H9 (cell line): ENCODE measurements around the gene SESN2. TPM values are rescaled to one million over a fixed set of nuclear protein-coding genes. Genes with fewer than 3 reads are reported as not detected.

Experiments used
- DNase-seq: peaks from one replicate; pipeline ENCODE4 v3.0.0-alpha.2; 2017
- H2AFZ ChIP-seq: one replicate; pipeline ENCODE4 v1.6.1; 2013; ENCODE audit warnings: mild to moderate bottlenecking, low read length, control low read depth, moderate library complexity
- H2AK5ac ChIP-seq: 2 replicates; pipeline ENCODE4 v1.6.1; 2013; ENCODE audit warnings: low read length, control low read depth, mixed read lengths; ENCODE audit not compliant: insufficient read length
- H2BK120ac ChIP-seq: one replicate; pipeline ENCODE4 v1.6.1; 2013; ENCODE audit warnings: low read depth, mild to moderate bottlenecking, low read length, control low read depth, inconsistent platforms; ENCODE audit not compliant: poor library complexity, severe bottlenecking
- H2BK12ac ChIP-seq: 2 replicates; pipeline ENCODE4 v1.6.1; 2013; ENCODE audit warnings: low read length, control low read depth, mixed read lengths, low read depth; ENCODE audit not compliant: insufficient read length
- H2BK15ac ChIP-seq: 2 replicates; pipeline ENCODE4 v1.6.1; 2013; ENCODE audit warnings: low read depth, low read length, control low read depth
- H2BK20ac ChIP-seq: one replicate; pipeline ENCODE4 v1.6.1; 2013; ENCODE audit warnings: low read depth, mild to moderate bottlenecking, low read length, control low read depth, inconsistent platforms; ENCODE audit not compliant: poor library complexity, severe bottlenecking
- H2BK5ac ChIP-seq: 2 replicates; pipeline ENCODE4 v1.6.1; 2013; ENCODE audit warnings: low read length, control low read depth, mixed read lengths; ENCODE audit not compliant: insufficient read length
- H3K14ac ChIP-seq: 2 replicates; pipeline ENCODE4 v1.6.1; 2013; ENCODE audit warnings: low read length, control low read depth; ENCODE audit not compliant: insufficient read depth
- H3K18ac ChIP-seq: 2 replicates; pipeline ENCODE4 v1.6.1; 2013; ENCODE audit warnings: low read depth, mild to moderate bottlenecking, mixed read lengths, low read length, control low read depth; ENCODE audit not compliant: insufficient read length
- H3K23ac ChIP-seq: 2 replicates; pipeline ENCODE4 v1.6.1; 2013; ENCODE audit warnings: low read length, control low read depth, mixed read lengths, low read depth; ENCODE audit not compliant: insufficient read length
- H3K23me2 ChIP-seq: 2 replicates; pipeline ENCODE4 v1.6.1; 2013; ENCODE audit warnings: low read depth, mild to moderate bottlenecking, mixed read lengths, low read length, control low read depth; ENCODE audit not compliant: insufficient read length, poor library complexity, severe bottlenecking
- H3K27ac ChIP-seq: 2 replicates; pipeline ENCODE4 v1.5.1; 2013; ENCODE audit warnings: low read length, control low read depth, mixed read lengths, low read depth; ENCODE audit not compliant: insufficient read length
- H3K27me3 ChIP-seq: 2 replicates; pipeline ENCODE4 v1.6.1; 2013; ENCODE audit warnings: low read length, control low read depth, inconsistent platforms; ENCODE audit not compliant: insufficient read depth
- H3K4ac ChIP-seq: 2 replicates; pipeline ENCODE4 v1.6.1; 2013; ENCODE audit warnings: low read depth, mild to moderate bottlenecking, control low read depth, inconsistent platforms, low read length, moderate library complexity
- H3K4me1 ChIP-seq: 2 replicates; pipeline ENCODE4 v1.6.1; 2013; ENCODE audit warnings: low read length, control low read depth, inconsistent platforms; ENCODE audit not compliant: insufficient read depth
- H3K4me2 ChIP-seq: 2 replicates; pipeline ENCODE4 v1.6.1; 2013; ENCODE audit warnings: low read length, control low read depth, mixed read lengths; ENCODE audit not compliant: insufficient read length, insufficient read depth
- H3K56ac ChIP-seq: 2 replicates; pipeline ENCODE4 v1.6.1; 2013; ENCODE audit warnings: low read depth, mild to moderate bottlenecking, mixed read lengths, low read length, control low read depth; ENCODE audit not compliant: insufficient read length
- H3K79me1 ChIP-seq: 2 replicates; pipeline ENCODE4 v1.6.1; 2013; ENCODE audit warnings: low read depth, mild to moderate bottlenecking, moderate library complexity, low read length, control low read depth, inconsistent platforms; ENCODE audit not compliant: insufficient read depth, poor library complexity, severe bottlenecking
- H3K79me2 ChIP-seq: 2 replicates; pipeline ENCODE4 v1.6.1; 2013; ENCODE audit warnings: low read length, control low read depth, inconsistent platforms; ENCODE audit not compliant: insufficient read depth
- H3K9ac ChIP-seq: 2 replicates; pipeline ENCODE4 v1.6.1; 2013; ENCODE audit warnings: low read length, control low read depth, mixed read lengths; ENCODE audit not compliant: insufficient read length; ENCODE audit errors: extremely low read depth
- H3K9me3 ChIP-seq: one replicate; pipeline ENCODE4 v1.6.1; 2013; ENCODE audit warnings: low read depth, low read length, inconsistent platforms; ENCODE audit not compliant: control insufficient read depth
- H3T11ph ChIP-seq: one replicate; pipeline ENCODE4 v1.6.1; 2013; ENCODE audit warnings: mild to moderate bottlenecking, low read length, control low read depth, inconsistent platforms
- H4K20me1 ChIP-seq: one replicate; pipeline ENCODE4 v1.6.1; 2013; ENCODE audit not compliant: control insufficient read depth, insufficient read length, insufficient read depth
- H4K5ac ChIP-seq: 2 replicates; pipeline ENCODE4 v1.6.1; 2013; ENCODE audit warnings: low read depth, mild to moderate bottlenecking, mixed read lengths, low read length, control low read depth; ENCODE audit not compliant: insufficient read length
- H4K8ac ChIP-seq: replicated peaks from 2 replicates; pipeline ENCODE4 v1.6.1; 2013; ENCODE audit warnings: low read length, control low read depth, mixed read lengths, low read depth; ENCODE audit not compliant: insufficient read length
- H4K91ac ChIP-seq: 2 replicates; pipeline ENCODE4 v1.6.1; 2013; ENCODE audit warnings: low read depth, mild to moderate bottlenecking, moderate library complexity, mixed read lengths, low read length, control low read depth; ENCODE audit not compliant: insufficient read length
- H3K27ac Mint-ChIP-seq, 3 experiments: 2 replicates in 2 of 3; 3 replicates in 1 of 3; pipeline ENCODE4 v1.8.0; 2020 to 2021; ENCODE audit warnings: mixed read lengths in 3 of 3, mild to moderate bottlenecking in 1 of 3, moderate library complexity in 1 of 3
- H3K27me3 Mint-ChIP-seq: 2 replicates; pipeline ENCODE4 v1.8.0; 2021; ENCODE audit warnings: low read depth, mild to moderate bottlenecking, moderate library complexity, mixed read lengths
- H3K36me3 Mint-ChIP-seq, 3 experiments: 2 replicates in 2 of 3; 3 replicates in 1 of 3; pipeline ENCODE4 v1.8.0; 2020 to 2021; ENCODE audit warnings: low read depth in 3 of 3, mixed read lengths in 3 of 3; ENCODE audit not compliant: insufficient read depth in 1 of 3
- H3K4me1 Mint-ChIP-seq, 2 experiments: 2 replicates each; pipeline ENCODE4 v1.8.0; 2020; ENCODE audit warnings: mixed read lengths in 2 of 2
- H3K4me3 Mint-ChIP-seq, 2 experiments: 2 replicates in 1 of 2; 3 replicates in 1 of 2; pipeline ENCODE4 v1.8.0; 2020 to 2021; ENCODE audit warnings: mild to moderate bottlenecking in 2 of 2, mixed read lengths in 2 of 2, moderate library complexity in 1 of 2
- H3K9me3 Mint-ChIP-seq, 2 experiments: 2 replicates in 1 of 2; 3 replicates in 1 of 2; pipeline ENCODE4 v1.8.0; 2020; ENCODE audit warnings: mild to moderate bottlenecking in 2 of 2, mixed read lengths in 2 of 2, moderate library complexity in 1 of 2
- CTCF ChIP-seq: fragments of 200-600 bp; sonication (generic); conservative IDR thresholded peaks from 3 replicates; pipeline ENCODE4 v1.8.0; 2021; ENCODE audit warnings: antibody characterized with exemption, mild to moderate bottlenecking
- WGBS: extraction: QIAGEN DNeasy Blood & Tissue Kit; methylation state at CpG from one replicate; pipeline ENCODE4 v1.1.7; 2013; ENCODE audit warnings: missing lambda C conversion rate, low lambda C conversion rate, mixed read lengths; ENCODE audit not compliant: insufficient read length; ENCODE audit errors: extremely low coverage; 5-methylcytosine and 5-hydroxymethylcytosine counted together
- total RNA-seq: library from RNA; stranded (reverse); gene quantifications from 2 replicates; pipeline ENCODE4 v1.2.1, GENCODE V29; 2021

The SESN2 gene
- total RNA-seq, 1 experiment from 2014 or later, result 24.6 TPM

GRCh38 chr1:28286111-28286510 lies 26.8 kb downstream of the SESN2 start:
- no peak overlapping the region for H4K8ac ChIP-seq
- no peak overlapping the region for H4K91ac ChIP-seq
- no peak overlapping the region for H2AFZ ChIP-seq
- peaks cover 22 to 23% of the 10 kb centered on the region in 2 experiments for H3K4me1 Mint-ChIP-seq
- H3K9me3 ChIP-seq, result no peaks in the 10 kb centered on the region
- no peaks in the 10 kb centered on the region for H3K27me3 Mint-ChIP-seq
- no peak overlapping the region for H3K23ac ChIP-seq
- peaks cover under 1 to 19% (median 5%) of the 10 kb centered on the region in 3 experiments; a peak in 5 of 7 replicates for H3K36me3 Mint-ChIP-seq
- no peak overlapping the region for H2BK5ac ChIP-seq
- no peak overlapping the region for H3K4ac ChIP-seq
- no peak overlapping the region for H3K9ac ChIP-seq
- H3K4me1 ChIP-seq, result no peaks in the 10 kb centered on the region
- H3K4me3 Mint-ChIP-seq, result no peak overlapping the region
- H3K27me3 ChIP-seq, result no peaks in the 10 kb centered on the region
- no peaks in the 10 kb centered on the region for H3K79me1 ChIP-seq
- TF ChIP-seq CTCF, result no peak
- no peaks in the 10 kb centered on the region for H3K79me2 ChIP-seq
- no peak overlapping the region for H3K18ac ChIP-seq
- no peak overlapping the region for H2BK20ac ChIP-seq
- H3K27ac Mint-ChIP-seq, result no peak overlapping the region
- H3K56ac ChIP-seq, result no peak overlapping the region
- no peak overlapping the region for H3K27ac ChIP-seq
- no peak overlapping the region for H2AK5ac ChIP-seq
- H3K14ac ChIP-seq, result no peak overlapping the region
- H2BK120ac ChIP-seq, result no peak overlapping the region
- no CpG with 5 or more reads among the region's 2 CpGs for WGBS
- no peak overlapping the region for H2BK15ac ChIP-seq
- H2BK12ac ChIP-seq, result no peak overlapping the region
- no peak overlapping the region for H3K4me2 ChIP-seq
- no peak overlapping the region for H3T11ph ChIP-seq
- no peak overlapping the region for H4K5ac ChIP-seq
- H4K20me1 ChIP-seq, result no peaks in the 10 kb centered on the region
- H3K23me2 ChIP-seq, result no peaks in the 10 kb centered on the region
- DNase-seq, result no peak
- H3K9me3 Mint-ChIP-seq, result no peaks in the 10 kb centered on the region
